HG03159 (cell line): ENCODE data around the gene CPSF4L.
"Not testable (repeated sequence)": the region's sequence is repeated elsewhere in the genome, so short reads cannot be mapped to it uniquely, and the experiment has no call there.

Experiments
- ATAC-seq: cut with Tn5 transposase; IDR thresholded peaks from one replicate; pipeline ENCODE4 v1.9.1; 2021; ENCODE audit warnings: mild to moderate bottlenecking, moderate library complexity; ENCODE audit not compliant: unreplicated experiment

CPSF4L gene

DNA sequence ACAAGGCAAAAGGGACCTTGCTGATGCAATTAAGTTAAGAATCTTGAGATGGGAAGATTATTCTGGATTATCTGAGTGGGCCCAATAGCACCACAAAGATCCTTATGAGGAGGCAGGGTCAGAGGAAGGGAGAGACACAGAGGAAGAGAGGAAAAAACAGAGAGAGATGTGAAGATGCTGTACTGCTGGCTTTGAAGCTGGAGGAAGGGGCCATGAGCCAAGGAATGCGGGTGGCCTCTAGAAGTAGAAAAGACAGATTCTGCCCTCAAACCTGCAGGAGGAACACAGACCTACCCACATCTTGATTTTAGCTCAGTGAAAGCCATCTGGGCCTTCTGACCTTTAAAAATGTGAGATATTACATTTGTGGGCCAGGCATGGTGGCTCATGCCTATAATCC lies 8.1 kb upstream of the CPSF4L start:
- no peak for ATAC-seq

DNA sequence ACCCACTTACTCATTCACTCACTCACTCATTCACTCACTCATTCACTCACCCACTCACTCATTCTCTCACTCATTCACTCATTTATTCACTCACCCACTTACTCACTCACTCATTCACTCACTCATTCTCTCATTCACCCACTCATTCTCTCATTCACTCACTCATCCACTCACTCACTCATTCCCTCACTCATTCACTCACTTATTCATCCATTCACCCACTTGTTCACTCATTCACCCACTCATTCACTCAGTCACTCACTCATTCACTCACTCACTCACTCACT lies 7.6 kb upstream of the CPSF4L start:
- no peak for ATAC-seq

DNA sequence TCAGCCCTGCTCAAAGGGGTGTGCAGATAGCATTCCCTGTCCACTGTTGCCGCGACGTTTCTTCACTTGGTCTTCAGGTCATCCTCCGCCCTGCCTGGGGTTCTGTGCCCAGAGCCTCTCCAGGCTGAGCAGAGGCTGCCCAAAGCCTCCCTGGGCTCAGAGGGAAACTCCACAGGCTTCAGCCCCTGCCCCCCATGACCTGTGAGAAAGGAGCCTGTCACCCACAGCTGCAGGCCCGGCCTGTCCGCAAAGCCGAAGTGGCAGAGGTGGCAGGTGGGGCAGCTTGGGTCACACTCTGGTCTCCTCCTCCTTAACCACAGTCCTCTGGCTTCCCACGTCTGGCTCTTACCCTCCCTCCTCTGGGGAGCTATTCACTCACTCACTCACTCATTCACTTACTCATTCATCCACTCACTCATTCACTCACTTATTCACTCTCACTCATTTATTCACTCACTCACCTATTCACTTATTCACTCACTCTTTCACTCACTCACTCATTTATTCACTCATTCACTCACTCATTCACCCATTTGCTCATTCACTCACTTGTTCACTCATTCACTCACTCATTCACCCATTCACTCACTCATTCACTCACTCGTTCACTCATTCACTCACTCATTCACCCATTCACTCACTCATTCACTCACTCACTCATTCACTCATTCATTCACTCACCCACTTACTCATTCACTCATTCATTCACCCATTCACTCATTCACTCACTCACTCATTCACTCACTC lies 7.1 kb upstream of the CPSF4L start:
- ATAC-seq, result no peak

DNA sequence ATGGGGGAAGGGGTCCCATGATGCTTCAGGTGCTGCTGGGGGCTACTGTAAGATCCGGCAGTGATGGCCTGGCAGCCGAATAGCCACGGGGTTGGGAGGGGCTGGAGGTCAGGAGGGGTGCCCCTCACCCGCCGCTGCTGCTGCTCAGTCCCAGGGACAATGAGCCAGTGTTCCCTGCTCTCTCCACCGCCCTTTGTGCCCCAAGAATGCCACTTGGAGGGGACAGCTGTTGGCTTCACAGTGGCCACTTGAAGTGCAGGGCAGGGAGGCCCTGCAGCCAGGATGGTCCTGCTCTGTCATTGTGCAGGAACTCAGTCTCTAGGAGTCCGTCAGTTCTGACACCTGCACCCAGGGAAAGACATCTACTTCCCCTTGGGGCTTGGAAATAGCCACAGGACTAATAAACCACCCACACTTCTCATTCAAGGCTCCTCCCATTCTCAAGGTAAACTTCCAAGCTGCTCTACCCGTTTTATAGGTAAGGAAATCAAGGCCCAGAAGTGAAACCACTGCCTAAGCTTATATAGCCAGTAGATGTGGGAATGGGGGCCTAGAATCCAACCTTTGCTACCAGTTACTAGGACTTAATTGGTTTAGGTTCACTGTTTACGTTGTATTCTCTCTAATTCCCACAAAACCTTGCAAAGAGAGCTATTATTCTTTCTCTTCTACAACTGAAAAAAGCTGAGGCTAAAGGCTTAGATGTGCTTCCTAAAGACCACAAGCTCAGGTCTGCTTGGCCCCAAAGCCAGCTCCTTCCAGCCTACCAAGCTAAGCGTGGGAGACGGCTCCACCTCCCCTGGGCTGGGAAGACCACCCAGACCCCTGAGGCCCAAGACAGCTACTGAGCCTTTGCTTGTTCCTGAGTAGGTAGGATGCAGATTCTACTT lies 6.2 kb upstream of the CPSF4L start:
- ATAC-seq, result no peak

DNA sequence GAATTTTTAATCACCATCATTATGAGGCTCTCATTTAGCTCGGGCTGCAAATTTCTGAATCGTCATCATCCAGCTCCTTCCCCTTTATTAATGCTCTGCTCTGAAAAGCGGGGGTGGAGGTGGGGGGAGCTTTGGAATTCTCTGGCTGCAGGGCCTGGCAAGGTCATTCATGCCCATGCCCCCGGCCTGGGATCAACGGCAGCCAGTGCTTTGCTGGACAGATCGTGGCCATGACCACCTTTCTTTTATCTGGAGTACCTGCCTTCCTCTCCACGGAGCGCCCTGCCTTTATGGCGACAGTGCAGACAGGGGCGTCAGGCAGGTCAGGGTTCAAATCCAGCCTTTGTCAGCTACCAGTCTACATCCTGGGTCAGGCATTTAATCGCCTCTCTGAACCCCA lies 5.1 kb upstream of the CPSF4L start:
- no peak for ATAC-seq

DNA sequence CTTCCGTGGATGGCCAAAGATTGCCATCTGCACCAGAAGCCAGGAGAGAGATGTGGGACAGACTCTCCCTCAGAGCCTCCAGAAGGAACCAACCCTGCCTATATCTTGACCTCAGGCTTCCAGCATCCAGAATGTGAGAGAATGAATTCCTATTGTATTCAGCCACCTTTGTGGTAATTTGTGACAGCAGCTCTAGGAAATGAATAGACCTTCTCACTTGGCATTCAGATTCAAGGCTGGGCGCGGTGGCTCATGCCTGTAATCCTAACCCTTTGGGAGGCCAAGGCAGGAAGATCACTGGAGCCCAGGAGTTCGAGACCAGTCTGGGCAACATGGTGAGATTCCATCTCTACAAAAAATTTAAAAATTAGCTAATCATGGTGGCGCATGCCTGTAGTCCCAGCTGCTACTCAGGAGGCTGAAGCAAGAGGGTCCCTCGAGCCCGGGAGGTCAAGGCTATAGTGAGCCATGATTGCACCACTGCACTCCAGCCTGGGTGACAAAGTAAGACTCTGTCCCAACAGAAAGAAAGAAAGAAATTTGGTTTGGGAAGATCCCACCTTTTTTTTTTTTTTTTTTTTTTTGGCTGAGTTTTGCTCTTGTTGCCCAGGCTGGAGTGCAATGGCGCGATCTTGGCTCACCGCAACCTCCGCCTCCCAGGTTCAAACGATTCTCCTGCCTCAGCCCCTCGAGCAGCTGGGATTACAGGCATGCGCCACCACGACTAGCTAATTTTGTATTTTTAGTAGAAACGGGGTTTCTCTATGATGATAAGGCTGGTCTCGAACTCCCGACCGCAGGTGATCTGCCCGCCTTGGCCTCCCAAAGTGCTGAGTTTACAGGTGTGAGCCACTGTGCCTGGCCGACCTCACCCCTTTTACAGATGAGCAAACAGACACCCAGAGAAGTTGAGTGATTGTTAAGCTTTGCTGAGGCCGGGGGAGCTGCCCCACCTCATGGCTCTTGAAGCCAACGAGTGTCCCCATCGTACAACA lies 4.3 kb upstream of the CPSF4L start:
- ATAC-seq, result no peak

DNA sequence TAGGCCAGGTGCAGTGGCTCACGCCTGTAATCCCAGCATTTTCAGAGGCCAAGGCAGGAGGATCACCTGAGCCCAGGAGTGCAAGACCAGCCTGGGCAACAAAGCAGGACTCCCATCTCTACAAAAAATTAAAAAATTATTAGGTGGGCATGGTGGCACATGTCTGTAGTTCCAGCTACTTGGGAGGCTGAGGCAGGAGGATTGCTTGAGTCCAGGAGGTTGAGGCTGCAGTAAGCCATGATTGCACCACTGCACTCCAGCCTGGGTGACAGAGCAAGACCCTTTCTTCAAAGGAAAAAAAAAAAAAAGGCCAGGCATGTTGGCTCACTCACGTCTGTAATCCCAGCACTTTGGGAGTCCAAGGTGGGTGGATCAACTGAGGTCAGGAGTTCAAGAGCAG lies 2.8 kb upstream of the CPSF4L start:
- not testable (repeated sequence) for ATAC-seq

DNA sequence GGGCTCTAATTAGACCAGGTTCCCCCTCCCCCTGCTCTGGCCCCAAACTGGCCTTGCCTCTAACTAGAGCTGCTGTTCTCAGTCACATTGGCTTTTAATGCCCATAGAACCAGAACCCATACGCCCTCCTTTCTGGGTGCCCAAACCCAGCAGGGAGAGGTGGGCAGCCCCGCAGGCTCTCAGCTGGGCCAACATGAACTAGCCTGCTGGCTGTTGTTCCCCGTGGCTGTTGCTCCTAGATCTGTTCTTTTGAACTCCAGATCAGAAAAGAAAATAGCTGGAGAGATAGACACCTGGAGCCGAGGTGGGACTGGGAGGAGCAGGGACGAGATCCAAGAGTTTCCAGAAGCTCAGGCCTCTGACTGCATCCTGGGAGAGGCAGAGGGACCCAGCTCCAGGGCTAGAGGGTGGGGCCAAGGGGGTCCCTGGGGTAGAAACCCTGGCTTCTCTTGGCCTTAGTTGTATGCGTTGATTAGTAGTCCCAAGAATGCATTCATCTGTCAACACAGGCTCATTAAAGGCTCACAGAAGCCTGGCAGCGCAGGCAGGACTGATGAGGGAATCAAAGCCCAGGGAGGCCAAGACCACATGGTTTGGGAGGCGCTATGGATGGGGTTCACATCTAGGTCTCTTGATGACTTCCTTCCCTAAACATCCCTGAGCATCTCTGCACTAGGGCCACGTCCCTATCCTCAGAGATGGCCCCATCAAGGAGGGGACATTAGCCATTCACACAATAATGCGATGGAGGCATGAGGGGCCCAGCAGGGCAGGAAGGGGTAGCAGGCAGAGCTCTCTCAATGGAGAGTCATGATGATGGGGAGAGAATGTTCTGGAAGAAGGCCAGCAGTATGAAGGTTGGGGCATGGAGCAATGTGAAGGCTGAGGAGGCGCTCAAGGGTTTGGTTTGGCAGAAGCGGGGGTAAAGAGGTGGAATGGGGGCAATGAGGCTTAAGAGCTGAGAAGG lies 1.3 kb upstream of the CPSF4L start:
- no peak for ATAC-seq

DNA sequence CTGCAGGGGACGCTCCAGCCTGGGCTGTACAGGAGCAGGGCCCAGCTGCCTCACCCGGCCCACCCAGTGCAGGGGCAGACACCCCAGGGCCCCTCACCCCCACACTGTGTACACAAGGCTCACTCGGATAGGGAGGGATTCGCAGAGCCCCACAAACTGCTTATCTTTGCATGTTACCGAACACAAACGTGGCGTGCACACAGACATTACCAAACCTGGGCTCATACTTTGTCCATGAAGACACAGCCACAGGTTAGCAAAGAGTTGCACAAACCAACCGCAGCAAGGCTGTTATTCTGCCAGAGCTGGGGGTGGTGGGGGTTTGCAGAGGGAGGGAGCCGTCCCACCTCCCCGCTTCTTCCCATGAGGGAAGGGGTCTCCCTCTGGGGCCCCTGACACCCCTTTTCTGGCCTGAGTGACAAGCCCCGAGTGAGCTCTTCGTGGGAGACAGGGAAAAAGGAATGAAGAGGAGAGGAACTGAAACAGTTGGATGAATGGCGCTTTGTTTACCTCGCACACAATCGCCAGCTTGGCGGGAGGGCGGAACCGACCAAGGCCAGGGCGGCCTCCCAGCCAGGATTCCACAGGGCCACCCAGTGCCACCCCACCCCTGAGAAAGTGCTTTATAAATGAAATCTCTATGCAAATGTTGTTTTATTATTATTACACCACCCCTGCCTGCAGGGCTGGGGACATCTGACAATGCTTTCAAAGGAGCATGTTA lies 434 bp upstream of the CPSF4L start:
- ATAC-seq, result no peak

DNA sequence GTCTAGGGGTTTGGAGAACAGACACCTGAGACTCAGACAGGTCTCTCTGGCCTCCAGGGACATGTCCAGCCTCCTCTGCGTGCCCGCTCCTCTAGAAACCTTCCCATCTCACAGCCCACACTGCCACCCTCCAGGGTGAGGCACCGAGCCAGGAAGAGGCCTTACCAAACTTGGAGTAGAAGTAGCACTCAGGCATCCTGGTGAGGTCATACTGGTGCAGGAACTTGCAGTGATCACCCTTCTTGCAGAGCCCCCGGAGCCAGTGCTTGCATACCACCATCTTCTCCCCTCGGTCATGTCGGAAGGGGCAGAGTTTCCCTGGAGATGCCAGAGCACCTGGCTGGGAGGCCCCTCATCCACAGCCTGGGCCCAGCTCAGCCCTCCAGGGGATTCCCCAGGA lies 4.2 kb downstream of the CPSF4L start:
- ATAC-seq, result no peak

DNA sequence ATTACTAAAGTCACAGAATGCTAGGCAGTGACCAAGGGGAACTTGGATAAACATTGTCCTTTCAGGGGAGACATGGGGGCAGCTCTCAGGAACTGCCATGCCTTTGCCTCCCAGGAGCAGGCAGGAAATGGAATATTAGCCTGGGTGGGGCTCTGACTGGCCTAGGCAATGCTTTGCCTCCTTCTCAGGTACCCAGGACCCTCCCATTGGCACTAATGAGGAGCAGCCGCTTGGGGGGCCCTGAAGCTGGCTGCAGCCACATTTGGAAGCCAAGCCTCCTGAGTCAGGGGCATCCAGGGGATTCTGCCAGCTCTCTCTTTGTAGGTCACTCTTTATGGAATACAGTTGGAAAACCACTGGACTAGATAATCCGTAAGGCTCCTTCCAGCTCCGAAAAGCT lies 5.5 kb downstream of the CPSF4L start:
- ATAC-seq, result no peak

DNA sequence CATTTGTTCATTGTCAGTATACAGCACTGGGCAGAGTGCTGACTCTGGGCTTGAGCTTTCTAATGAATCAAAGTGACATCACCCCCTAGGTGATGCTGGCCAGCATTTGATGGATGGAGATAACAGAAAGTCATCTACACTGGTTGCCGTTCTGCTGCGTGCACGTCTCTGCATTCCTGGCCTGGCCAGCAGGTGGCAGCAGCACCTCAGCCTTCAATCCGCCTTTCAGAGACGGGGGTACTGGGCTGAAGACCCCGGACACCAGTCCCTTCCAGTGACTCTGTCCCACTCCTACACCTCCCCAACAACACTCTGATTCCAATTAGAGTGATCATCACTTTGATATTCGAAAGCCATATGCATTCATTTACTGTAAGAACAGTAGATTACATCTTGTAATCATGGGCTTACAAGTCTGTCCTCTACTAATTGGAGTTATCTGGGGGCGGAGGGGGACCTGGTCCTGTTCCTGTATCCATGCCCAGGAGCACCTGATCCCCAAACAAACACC lies 6.0 kb downstream of the CPSF4L start:
- ATAC-seq, result peak; percentile 54

DNA sequence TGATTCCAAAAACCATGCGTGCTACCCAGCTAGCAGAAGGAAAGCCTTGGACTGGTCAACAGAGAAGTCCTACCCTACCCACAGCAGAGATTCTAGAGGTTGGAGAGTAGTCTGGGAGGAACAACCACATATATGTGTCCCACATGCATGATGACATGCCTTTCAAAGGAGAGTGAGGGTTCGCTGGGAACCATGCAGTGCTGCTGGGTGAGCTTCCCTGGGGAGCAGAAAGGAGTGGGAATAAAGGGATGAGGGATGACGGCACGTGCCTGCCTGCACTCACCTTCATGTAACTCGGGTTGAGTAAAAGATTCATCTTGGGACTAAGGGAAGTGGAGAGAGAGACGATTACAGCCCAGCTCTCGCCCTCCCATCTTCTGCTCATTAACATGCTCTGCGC lies 9.8 kb downstream of the CPSF4L start:
- ATAC-seq, result no peak

DNA sequence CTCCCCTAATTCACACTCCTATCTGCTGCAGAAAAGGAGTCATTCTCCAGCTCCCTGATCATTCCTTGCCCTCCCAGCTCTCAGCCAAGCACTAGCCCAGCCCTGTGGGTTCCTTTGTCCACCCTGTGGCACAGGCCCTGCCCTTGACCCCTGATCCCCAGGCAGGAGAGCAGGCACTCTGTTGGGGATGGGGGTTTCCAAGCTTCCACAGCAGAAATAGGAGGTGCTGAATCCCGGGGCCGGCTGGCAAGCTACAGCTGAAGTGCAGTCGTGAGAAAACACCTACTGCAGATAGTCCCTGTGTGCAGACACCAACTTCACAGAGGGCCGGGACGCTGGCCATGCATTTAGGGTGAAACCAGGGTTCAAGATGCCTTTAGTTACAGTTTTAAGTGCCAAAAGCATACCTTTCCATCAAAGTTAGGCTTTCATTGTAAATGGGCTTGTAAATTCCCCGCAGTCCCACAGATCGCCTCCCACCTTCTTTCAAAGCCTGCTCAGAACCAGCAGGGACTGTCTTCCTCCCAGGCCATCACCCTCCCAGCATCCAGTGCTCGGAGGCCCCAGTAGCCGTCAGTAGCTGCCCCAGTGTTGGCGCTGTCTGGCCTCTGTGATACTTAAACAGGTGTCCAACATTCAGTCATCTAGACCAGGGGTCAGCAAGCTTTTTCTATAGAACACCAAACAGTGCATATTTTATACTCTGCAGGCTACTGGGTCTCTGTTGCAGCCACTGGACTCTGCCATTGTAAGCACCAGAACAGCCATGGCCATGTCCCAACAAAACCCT lies 10.6 kb downstream of the CPSF4L start:
- ATAC-seq, result no peak

DNA sequence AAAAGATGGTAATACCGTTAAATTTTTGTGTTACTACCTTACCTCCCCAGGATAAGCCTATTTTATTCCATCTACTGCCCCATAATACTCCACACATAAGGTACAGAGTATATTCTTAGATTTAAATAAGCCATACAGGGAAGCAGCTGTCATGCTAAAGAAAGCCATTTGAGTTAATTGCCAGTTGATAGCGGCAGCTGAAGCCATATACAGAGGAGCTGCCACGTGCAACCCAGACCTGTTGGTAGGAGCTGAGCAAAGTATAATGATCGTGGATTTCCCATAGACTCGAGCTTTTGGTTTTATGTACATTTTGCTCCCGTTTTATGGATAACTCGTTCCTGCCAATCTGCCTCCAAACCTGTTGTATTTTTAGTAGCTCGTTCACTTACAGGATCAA lies 12.0 kb downstream of the CPSF4L start:
- no peak for ATAC-seq

DNA sequence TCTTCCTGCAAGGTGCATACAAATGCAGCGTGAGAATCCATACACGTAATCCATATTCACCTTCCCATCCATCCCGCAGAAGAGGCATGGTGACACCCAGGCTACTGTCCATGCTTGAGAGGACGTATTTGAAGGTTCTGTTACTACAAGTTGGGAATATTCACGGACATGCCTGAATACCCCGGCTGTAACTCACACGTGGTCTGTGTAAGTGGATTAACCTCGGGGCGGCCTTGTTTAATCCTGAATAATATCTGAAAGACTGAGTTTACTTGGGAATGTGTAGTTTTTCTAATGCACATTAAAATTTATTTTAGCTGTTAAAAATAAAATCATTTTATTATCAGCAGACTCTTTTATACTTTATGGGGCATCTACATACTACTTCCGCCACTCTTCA lies 13.1 kb downstream of the CPSF4L start:
- no peak for ATAC-seq

DNA sequence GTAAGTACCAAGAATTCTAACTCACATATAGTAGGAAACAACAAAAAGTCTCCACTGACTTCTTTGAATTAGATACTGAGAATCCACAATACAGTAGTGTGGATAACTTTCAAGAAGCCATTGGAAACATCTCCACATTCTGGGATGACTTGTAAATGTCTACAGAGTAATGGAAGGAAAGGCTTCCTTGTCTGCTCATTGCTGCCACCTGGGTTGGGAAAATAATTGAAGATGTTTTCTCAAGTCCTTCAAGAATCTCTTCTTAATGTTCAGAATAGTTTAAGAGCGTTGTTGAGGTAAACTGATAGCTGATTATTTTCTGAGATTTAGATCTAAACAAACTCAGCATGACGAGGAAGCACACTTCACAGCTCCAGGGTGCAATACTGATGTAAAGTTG lies 14.0 kb downstream of the CPSF4L start:
- ATAC-seq, result no peak

DNA sequence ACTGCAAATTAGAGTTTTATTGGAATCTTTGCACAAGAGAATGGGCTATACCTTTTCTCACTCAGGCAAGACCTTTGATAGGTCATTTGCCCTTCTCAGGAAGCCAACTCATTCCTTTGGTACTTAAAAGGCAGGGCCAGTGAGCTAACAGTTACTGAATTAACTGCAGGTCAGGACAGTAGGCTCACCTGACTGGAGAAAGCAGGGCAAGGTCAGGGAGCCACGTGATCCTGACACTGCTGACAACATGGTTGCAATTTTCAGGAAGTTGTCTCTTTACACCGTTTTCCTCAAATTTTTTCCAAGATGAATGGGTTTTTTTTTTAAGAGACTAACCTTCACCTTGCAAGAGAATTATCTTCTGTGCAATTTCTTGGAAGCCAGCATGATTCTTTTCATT lies 21.1 kb downstream of the CPSF4L start:
- no peak for ATAC-seq

DNA sequence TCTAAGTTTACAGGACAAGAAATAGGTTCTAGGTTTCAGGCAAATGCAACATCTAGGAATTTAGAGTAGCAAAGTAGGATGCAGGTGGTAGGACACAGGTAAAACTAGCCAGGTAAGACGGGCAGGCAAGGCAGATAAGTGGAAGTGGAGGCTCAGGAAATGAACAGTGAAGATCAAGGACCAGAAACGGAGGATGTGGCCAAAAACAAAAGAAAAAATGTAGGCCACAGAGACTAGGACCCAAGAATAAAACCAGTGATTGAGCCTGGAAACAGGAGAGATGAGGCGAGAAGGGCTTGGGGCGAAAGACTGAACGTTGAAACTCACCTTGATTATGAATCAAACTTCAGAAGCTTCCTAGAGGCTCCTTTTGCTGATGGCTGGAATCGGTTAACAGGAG lies 24.0 kb downstream of the CPSF4L start:
- ATAC-seq, result no peak
